Germinal center (tissue), 1 donor: Measurements from ENCODE around the gene NCBP2.

Experiments used
- DNase-seq: peaks from one replicate; pipeline ENCODE4 v3.0.0; 2012; ENCODE audit warnings: mixed read lengths, low spot score

NCBP2 gene

GRCh38 chr3:196941729-196942225, 551 bp downstream of the NCBP2 start:
- peak; percentile 45 for DNase-seq

GRCh38 chr3:196938576-196938975, 3.8 kb downstream of the NCBP2 start:
- no peak for DNase-seq

- no peak for DNase-seq
These were observed 4.2 kb downstream of the NCBP2 start for GRCh38 chr3:196938124-196938523.

- no peak for DNase-seq
These were observed 6.0 kb downstream of the NCBP2 start for GRCh38 chr3:196936288-196936687.

- DNase-seq, result peak; percentile 74
These were observed 9.7 kb downstream of the NCBP2 start for GRCh38 chr3:196932600-196932999.

GRCh38 chr3:196931828-196932587, 10.3 kb downstream of the NCBP2 start:
- DNase-seq, result peak; percentile 69

GRCh38 chr3:196931157-196931556, 11.2 kb downstream of the NCBP2 start:
- DNase-seq, result peak; percentile 34

- no peak for DNase-seq
These were observed 14.5 kb downstream of the NCBP2 start for GRCh38 chr3:196927571-196928453.

GRCh38 chr3:196920733-196921132, 21.6 kb downstream of the NCBP2 start:
- no peak for DNase-seq

GRCh38 chr3:196918968-196919367, 23.4 kb downstream of the NCBP2 start:
- no peak for DNase-seq

- DNase-seq, result no peak
These were observed 25.3 kb downstream of the NCBP2 start for GRCh38 chr3:196916995-196917394.

GRCh38 chr3:196916221-196916620, 26.1 kb downstream of the NCBP2 start:
- DNase-seq, result no peak

GRCh38 chr3:196915375-196915774, 27.0 kb downstream of the NCBP2 start:
- no peak for DNase-seq

- DNase-seq, result no peak
These were observed 27.5 kb downstream of the NCBP2 start for GRCh38 chr3:196914866-196915265.

- DNase-seq, result no peak
These were observed 38.6 kb downstream of the NCBP2 start for GRCh38 chr3:196903740-196904139.

- no peak for DNase-seq
These were observed 40.0 kb downstream of the NCBP2 start for GRCh38 chr3:196902296-196902695.

- DNase-seq, result no peak
These were observed 40.6 kb downstream of the NCBP2 start for GRCh38 chr3:196901768-196902167.

- DNase-seq, result no peak
These were observed 46.1 kb downstream of the NCBP2 start for GRCh38 chr3:196896229-196896628.

GRCh38 chr3:196894557-196895295, 47.6 kb downstream of the NCBP2 start:
- DNase-seq, result no peak

GRCh38 chr3:196889844-196890708, 52.3 kb downstream of the NCBP2 start:
- DNase-seq, result no peak

- DNase-seq, result no peak
These were observed 56.2 kb downstream of the NCBP2 start for GRCh38 chr3:196886144-196886543.
